Stimulated activated CD8-positive, alpha-beta memory T cell treated with anti-CD3 and anti-CD28 coated beads, Interleukin-15, amount 100 ng/mL, for 1 hour (primary cell): ENCODE results near the gene HOXB8.

Source experiments
- DNase-seq: peaks from one replicate; pipeline ENCODE4 v3.0.0-alpha.2; 2020; ENCODE audit warnings: low read depth

HOXB8 gene

GRCh38 chr17:48583708-48584222 is 31.3 kb downstream of the HOXB8 start:
- no peak for DNase-seq

GRCh38 chr17:48582750-48583069 is 32.4 kb downstream of the HOXB8 start:
- DNase-seq, result no peak

GRCh38 chr17:48579760-48580554 is 35.1 kb downstream of the HOXB8 start:
- DNase-seq, result no peak

- no peak for DNase-seq
Measured at GRCh38 chr17:48579471-48579759, 35.7 kb downstream of the HOXB8 start.

GRCh38 chr17:48578616-48579470 is 36.2 kb downstream of the HOXB8 start:
- DNase-seq, result no peak

- peak; percentile 40 for DNase-seq
Measured at GRCh38 chr17:48577946-48578615, 37.0 kb downstream of the HOXB8 start, which contains the start of gene HOXB4. Gene HOXB4 (minus strand): TSS chr17:48578350. CDS start chr17:48578319, 31 bp downstream.

- no peak for DNase-seq
Measured at GRCh38 chr17:48577330-48577945, 37.7 kb downstream of the HOXB8 start.

GRCh38 chr17:48576479-48577309 is 38.4 kb downstream of the HOXB8 start:
- DNase-seq, result no peak

GRCh38 chr17:48575673-48576478 is 39.2 kb downstream of the HOXB8 start:
- no peak for DNase-seq

GRCh38 chr17:48575066-48575582 is 40.0 kb downstream of the HOXB8 start:
- no peak for DNase-seq

- DNase-seq, result no peak
Measured at GRCh38 chr17:48574505-48575065, 40.5 kb downstream of the HOXB8 start.

- no peak for DNase-seq
Measured at GRCh38 chr17:48571826-48572417, 43.2 kb downstream of the HOXB8 start.

- DNase-seq, result no peak
Measured at GRCh38 chr17:48571024-48571818, 43.9 kb downstream of the HOXB8 start.

GRCh38 chr17:48570325-48571023 is 44.6 kb downstream of the HOXB8 start:
- DNase-seq, result no peak

- no peak for DNase-seq
Measured at GRCh38 chr17:48569674-48570324, 45.3 kb downstream of the HOXB8 start.

GRCh38 chr17:48569240-48569582 is 45.9 kb downstream of the HOXB8 start:
- no peak for DNase-seq

- no peak for DNase-seq
Measured at GRCh38 chr17:48568499-48569239, 46.4 kb downstream of the HOXB8 start.
